ENCODE data around the gene SNAP25.

SNAP25 gene

GRCh38 chr20:10180651-10181235, 37.9 kb upstream of the SNAP25 start:
- Histone ChIP-seq H3K36me3 (ENCODE audit: control insufficient read depth, insufficient read depth, low read length) (no peaks in the 10 kb centered on the region), H3K27me3 (ENCODE audit: control insufficient read depth, insufficient read depth, low read length) (no peaks in the 10 kb centered on the region), H3K9ac (ENCODE audit: low read depth, low read length) (no peak overlapping the region)

DNA sequence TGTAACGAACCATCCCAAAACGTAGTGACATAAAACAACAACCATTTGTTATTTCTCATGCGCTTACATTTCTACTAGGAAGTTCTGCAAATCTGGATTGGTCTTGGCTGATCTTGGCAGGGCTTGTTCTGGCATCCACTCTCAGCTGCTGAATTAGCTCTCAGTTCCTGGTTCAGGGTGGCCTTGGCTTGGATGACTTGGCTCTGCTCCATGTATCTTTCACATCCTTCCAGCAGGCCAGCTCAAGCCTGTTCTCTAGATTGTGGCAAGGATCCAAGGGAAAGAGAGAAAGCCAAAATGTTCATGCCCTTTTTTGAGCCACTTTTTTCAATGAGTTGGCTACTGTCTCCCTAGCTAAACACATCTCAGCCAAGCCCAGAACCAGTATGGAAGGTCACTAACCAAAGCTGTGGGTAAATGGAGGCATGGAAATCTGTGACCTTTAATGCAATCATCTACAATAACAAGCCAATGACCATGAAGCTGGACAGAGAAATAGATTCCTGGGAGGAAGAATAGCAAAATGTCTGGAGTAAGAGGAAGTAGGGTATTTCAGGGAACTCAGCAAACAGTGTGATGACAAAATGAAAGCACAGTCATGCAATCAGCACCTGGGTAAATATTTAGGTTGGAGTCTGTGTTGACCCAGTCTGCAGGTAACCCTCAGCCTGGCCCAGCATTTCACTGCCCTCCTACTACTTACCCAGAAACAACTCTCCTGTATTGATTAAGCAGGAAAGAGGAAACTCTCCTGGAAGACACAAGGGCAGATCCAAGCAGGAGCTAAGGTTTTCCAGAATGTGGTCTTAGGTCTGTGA, 32.7 kb upstream of the SNAP25 start:
- H3K9me3 ChIP-seq (ENCODE audit: control insufficient read depth, insufficient read depth, low read length) = no peaks in the 10 kb centered on the region

More at GRCh38 chr20:10180651-10181235, 37.9 kb upstream of the SNAP25 start:
- no peaks in the 10 kb centered on the region for H3K9me3 ChIP-seq (ENCODE audit: control insufficient read depth, insufficient read depth, low read length)
- no peak overlapping the region for H3K4me3 ChIP-seq (ENCODE audit: low read depth, low read length)
- H3K4me1 ChIP-seq (ENCODE audit: control insufficient read depth, insufficient read depth, low read length) = no peaks in the 10 kb centered on the region

GRCh38 chr20:10190456-10190855, 28.2 kb upstream of the SNAP25 start:
- Histone ChIP-seq H3K9ac (ENCODE audit: low read depth, low read length) (no peak overlapping the region), H3K27me3 (ENCODE audit: control insufficient read depth, insufficient read depth, low read length) (no peaks in the 10 kb centered on the region), H3K4me3 (ENCODE audit: low read depth, low read length) (no peak overlapping the region), H3K36me3 (ENCODE audit: control insufficient read depth, insufficient read depth, low read length) (no peaks in the 10 kb centered on the region), H3K4me1 (ENCODE audit: control insufficient read depth, insufficient read depth, low read length) (no peaks in the 10 kb centered on the region), H3K9me3 (ENCODE audit: control insufficient read depth, insufficient read depth, low read length) (no peaks in the 10 kb centered on the region)

More for the DNA sequence above, 32.7 kb upstream of the SNAP25 start:
- Histone ChIP-seq H3K4me1 (ENCODE audit: control insufficient read depth, insufficient read depth, low read length) (no peaks in the 10 kb centered on the region), H3K36me3 (ENCODE audit: control insufficient read depth, insufficient read depth, low read length) (no peaks in the 10 kb centered on the region), H3K4me3 (ENCODE audit: low read depth, low read length) (no peak overlapping the region), H3K27me3 (ENCODE audit: control insufficient read depth, insufficient read depth, low read length) (no peaks in the 10 kb centered on the region), H3K9ac (ENCODE audit: low read depth, low read length) (no peak overlapping the region)

GRCh38 chr20:10192171-10192570, 26.5 kb upstream of the SNAP25 start:
- H3K36me3 ChIP-seq (ENCODE audit: control insufficient read depth, insufficient read depth, low read length) = no peaks in the 10 kb centered on the region
- no peaks in the 10 kb centered on the region for H3K27me3 ChIP-seq (ENCODE audit: control insufficient read depth, insufficient read depth, low read length)
- no peaks in the 10 kb centered on the region for H3K4me1 ChIP-seq (ENCODE audit: control insufficient read depth, insufficient read depth, low read length)
- no peak overlapping the region for H3K9ac ChIP-seq (ENCODE audit: low read depth, low read length)
- no peak overlapping the region for H3K4me3 ChIP-seq (ENCODE audit: low read depth, low read length)
- no peaks in the 10 kb centered on the region for H3K9me3 ChIP-seq (ENCODE audit: control insufficient read depth, insufficient read depth, low read length)

- H3K4me3 ChIP-seq (ENCODE audit: low read depth, low read length) = no peak overlapping the region
- H3K4me1 ChIP-seq (ENCODE audit: control insufficient read depth, insufficient read depth, low read length) = no peaks in the 10 kb centered on the region
Measured at GRCh38 chr20:10194166-10194565, 24.5 kb upstream of the SNAP25 start.

GRCh38 chr20:10200330-10200729, 18.3 kb upstream of the SNAP25 start:
- no peaks in the 10 kb centered on the region for H3K4me1 ChIP-seq (ENCODE audit: control insufficient read depth, insufficient read depth, low read length)
- H3K36me3 ChIP-seq (ENCODE audit: control insufficient read depth, insufficient read depth, low read length) = no peaks in the 10 kb centered on the region
- no peak overlapping the region for H3K9ac ChIP-seq (ENCODE audit: low read depth, low read length)

More at GRCh38 chr20:10194166-10194565, 24.5 kb upstream of the SNAP25 start:
- Histone ChIP-seq H3K9me3 (ENCODE audit: control insufficient read depth, insufficient read depth, low read length) (no peaks in the 10 kb centered on the region), H3K9ac (ENCODE audit: low read depth, low read length) (no peak overlapping the region), H3K27me3 (ENCODE audit: control insufficient read depth, insufficient read depth, low read length) (no peaks in the 10 kb centered on the region), H3K36me3 (ENCODE audit: control insufficient read depth, insufficient read depth, low read length) (no peaks in the 10 kb centered on the region)

DNA sequence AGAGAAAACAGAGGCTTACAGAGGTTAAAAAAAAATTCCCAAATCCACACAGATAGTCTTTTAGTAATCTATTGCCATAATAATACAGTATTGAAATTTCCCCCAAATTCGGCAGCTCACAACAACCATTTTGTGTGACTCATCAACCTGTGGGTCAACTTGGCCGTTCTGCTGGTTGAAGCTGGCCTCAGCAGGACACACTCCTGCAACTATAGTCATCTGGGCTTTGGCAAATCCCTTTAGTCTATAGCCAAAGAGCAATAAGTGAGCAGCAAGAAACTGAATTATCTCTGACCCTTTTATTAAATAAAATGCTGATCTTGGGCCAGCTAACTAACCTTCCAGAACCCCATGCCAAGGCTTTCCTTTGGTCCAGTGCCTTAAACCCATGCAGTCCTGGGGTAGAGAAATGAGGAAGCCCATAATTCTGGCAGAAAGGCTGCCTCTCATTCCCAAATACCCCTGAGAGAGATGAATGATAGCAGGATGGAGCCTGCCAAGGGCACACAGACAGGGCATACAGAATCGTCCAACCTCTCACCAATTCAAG, 17.2 kb upstream of the SNAP25 start:
- Histone ChIP-seq H3K4me1 (ENCODE audit: control insufficient read depth, insufficient read depth, low read length) (no peaks in the 10 kb centered on the region), H3K9ac (ENCODE audit: low read depth, low read length) (no peak overlapping the region), H3K4me3 (ENCODE audit: low read depth, low read length) (no peak overlapping the region), H3K9me3 (ENCODE audit: control insufficient read depth, insufficient read depth, low read length) (no peaks in the 10 kb centered on the region), H3K27me3 (ENCODE audit: control insufficient read depth, insufficient read depth, low read length) (no peaks in the 10 kb centered on the region), H3K36me3 (ENCODE audit: control insufficient read depth, insufficient read depth, low read length) (no peaks in the 10 kb centered on the region)

More at GRCh38 chr20:10200330-10200729, 18.3 kb upstream of the SNAP25 start:
- no peak overlapping the region for H3K4me3 ChIP-seq (ENCODE audit: low read depth, low read length)
- no peaks in the 10 kb centered on the region for H3K9me3 ChIP-seq (ENCODE audit: control insufficient read depth, insufficient read depth, low read length)
- H3K27me3 ChIP-seq (ENCODE audit: control insufficient read depth, insufficient read depth, low read length) = no peaks in the 10 kb centered on the region

DNA sequence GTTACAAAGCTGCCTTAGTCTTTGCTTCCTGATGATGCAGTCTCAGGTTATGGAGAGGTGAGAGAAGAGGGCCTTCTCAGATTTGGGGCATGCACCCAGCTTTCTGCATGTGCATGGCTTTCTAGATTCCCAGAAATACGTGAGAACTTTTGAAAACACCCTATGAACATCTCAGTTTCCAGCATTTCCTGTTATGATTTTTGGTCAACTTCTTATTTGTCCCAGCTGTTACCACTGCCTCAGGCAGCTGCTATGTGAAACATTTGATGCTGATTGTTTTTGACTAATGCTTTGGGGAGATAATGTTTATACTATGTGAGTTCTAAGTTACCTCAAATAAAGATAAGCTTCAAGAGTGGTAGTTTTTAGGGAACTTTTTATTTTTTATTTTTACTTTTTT, 9.5 kb upstream of the SNAP25 start:
- H3K9ac ChIP-seq (ENCODE audit: low read depth, low read length) = no peak overlapping the region
- no peaks in the 10 kb centered on the region for H3K4me1 ChIP-seq (ENCODE audit: control insufficient read depth, insufficient read depth, low read length)
- H3K27me3 ChIP-seq (ENCODE audit: control insufficient read depth, insufficient read depth, low read length) = peaks cover 2% of the 10 kb centered on the region
- no peaks in the 10 kb centered on the region for H3K9me3 ChIP-seq (ENCODE audit: control insufficient read depth, insufficient read depth, low read length)
- no peaks in the 10 kb centered on the region for H3K36me3 ChIP-seq (ENCODE audit: control insufficient read depth, insufficient read depth, low read length)
- no peak overlapping the region for H3K4me3 ChIP-seq (ENCODE audit: low read depth, low read length)

- H3K9me3 ChIP-seq (ENCODE audit: control insufficient read depth, insufficient read depth, low read length) = no peaks in the 10 kb centered on the region
- H3K9ac ChIP-seq (ENCODE audit: low read depth, low read length) = no peak overlapping the region
- peaks cover 20% of the 10 kb centered on the region for H3K27me3 ChIP-seq (ENCODE audit: control insufficient read depth, insufficient read depth, low read length)
- no peaks in the 10 kb centered on the region for H3K4me1 ChIP-seq (ENCODE audit: control insufficient read depth, insufficient read depth, low read length)
- no peaks in the 10 kb centered on the region for H3K36me3 ChIP-seq (ENCODE audit: control insufficient read depth, insufficient read depth, low read length)
- no peak overlapping the region for H3K4me3 ChIP-seq (ENCODE audit: low read depth, low read length)
Measured at GRCh38 chr20:10213526-10213925, 5.1 kb upstream of the SNAP25 start.

- H3K4me1 ChIP-seq (ENCODE audit: control insufficient read depth, insufficient read depth, low read length) = no peaks in the 10 kb centered on the region
- H3K4me3 ChIP-seq (ENCODE audit: low read depth, low read length) = no peak overlapping the region
- no peak overlapping the region for H3K9ac ChIP-seq (ENCODE audit: low read depth, low read length)
- no peaks in the 10 kb centered on the region for H3K36me3 ChIP-seq (ENCODE audit: control insufficient read depth, insufficient read depth, low read length)
- H3K27me3 ChIP-seq (ENCODE audit: control insufficient read depth, insufficient read depth, low read length) = peaks cover 26% of the 10 kb centered on the region
- H3K9me3 ChIP-seq (ENCODE audit: control insufficient read depth, insufficient read depth, low read length) = no peaks in the 10 kb centered on the region
Measured at GRCh38 chr20:10216146-10216791, 2.4 kb upstream of the SNAP25 start.

DNA sequence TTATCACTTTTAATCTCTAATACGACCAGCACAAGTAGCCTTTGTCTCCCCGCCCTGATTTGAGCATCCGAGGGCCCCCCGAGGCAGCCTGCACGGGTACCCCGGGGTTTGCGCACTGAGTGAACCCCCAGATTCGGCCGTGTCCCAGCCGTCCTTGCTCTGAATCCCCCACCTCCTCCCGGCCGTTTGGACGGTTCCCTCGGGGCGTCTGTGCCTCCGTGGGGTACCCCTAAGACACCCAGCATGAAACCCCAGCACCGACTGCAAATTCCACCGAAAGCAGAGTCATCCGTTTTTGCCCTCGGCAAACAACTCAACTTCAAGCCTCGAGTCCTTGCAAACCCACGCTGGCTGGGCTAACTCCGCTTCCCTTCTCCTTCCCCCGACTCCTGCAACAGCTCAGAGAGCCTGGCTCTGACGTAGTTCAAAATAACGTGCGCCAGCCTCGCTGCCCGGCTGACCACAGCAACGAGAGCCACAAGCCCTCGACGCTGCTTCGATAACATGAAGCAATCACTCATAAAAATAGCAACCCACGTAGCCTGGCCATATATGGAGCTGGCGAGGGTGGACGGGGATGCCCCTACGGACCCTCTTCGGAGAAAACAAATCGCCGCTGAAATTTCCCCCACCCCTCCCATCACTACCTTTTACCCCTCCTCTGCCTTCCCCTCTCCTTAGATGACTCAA, 764 bp upstream of the SNAP25 start:
- Histone ChIP-seq H3K4me1 (ENCODE audit: control insufficient read depth, insufficient read depth, low read length) (no peaks in the 10 kb centered on the region), H3K9ac (ENCODE audit: low read depth, low read length) (no peak overlapping the region), H3K27me3 (ENCODE audit: control insufficient read depth, insufficient read depth, low read length) (peaks cover 26% of the 10 kb centered on the region), H3K36me3 (ENCODE audit: control insufficient read depth, insufficient read depth, low read length) (no peaks in the 10 kb centered on the region), H3K9me3 (ENCODE audit: control insufficient read depth, insufficient read depth, low read length) (no peaks in the 10 kb centered on the region), H3K4me3 (ENCODE audit: low read depth, low read length) (peak overlapping the region; percentile 62)

Data from iPS-15b (cell line).